ENCODE measurements around the gene CNKSR3.

The CNKSR3 gene

GRCh38 chr6:154434662-154435061, 75.8 kb downstream of the CNKSR3 start:
- POLR2A ChIA-PET = no interaction called here

GRCh38 chr6:154433477-154434241, 76.8 kb downstream of the CNKSR3 start:
- no peak for TF ChIP-seq CTCF (IDR thresholded peaks at IDR 0.05; ENCODE audit: control extremely low read depth, extremely low read depth, low read depth, missing control alignments)
- DNase-seq (ENCODE audit: extremely low spot score) = no peak
- ChIA-PET POLR2A (no interaction called here), CTCF (interaction anchor here (1.0 to 1.2 kb wide), 2 partner anchors 12 to 14 kb away, joined by 3 read pairs; no protein-coding TSS in a partner anchor)

More at GRCh38 chr6:154434662-154435061, 75.8 kb downstream of the CNKSR3 start:
- CTCF ChIA-PET = interaction anchor here (1.0 to 1.2 kb wide), 2 partner anchors 11 to 13 kb away, joined by 3 read pairs; no protein-coding TSS in a partner anchor
- DNase-seq (ENCODE audit: extremely low spot score) = no peak
- TF ChIP-seq CTCF (IDR thresholded peaks at IDR 0.05; ENCODE audit: control extremely low read depth, extremely low read depth, low read depth, missing control alignments) = no peak

GRCh38 chr6:154432533-154433476, 77.7 kb downstream of the CNKSR3 start:
- TF ChIP-seq CTCF (IDR thresholded peaks at IDR 0.05; ENCODE audit: control extremely low read depth, extremely low read depth, low read depth, missing control alignments) = no peak
- POLR2A ChIA-PET = no interaction called here
- CTCF ChIA-PET = no interaction called here
- DNase-seq (ENCODE audit: extremely low spot score) = no peak

GRCh38 chr6:154430481-154430919, 80.0 kb downstream of the CNKSR3 start:
- CTCF ChIA-PET = interaction anchor here (1.0 to 1.4 kb wide), 2 partner anchors 10 to 16 kb away, joined by 3 read pairs; no protein-coding TSS in a partner anchor
- DNase-seq (ENCODE audit: extremely low spot score) = no peak
- TF ChIP-seq CTCF (IDR thresholded peaks at IDR 0.05; ENCODE audit: control extremely low read depth, extremely low read depth, low read depth, missing control alignments) = no peak
- POLR2A ChIA-PET = no interaction called here

- ChIA-PET CTCF (interaction anchor here (1.0 kb wide), 2 partner anchors 11 to 18 kb away, joined by 3 read pairs; no protein-coding TSS in a partner anchor), POLR2A (no interaction called here)
- TF ChIP-seq CTCF (IDR thresholded peaks at IDR 0.05; ENCODE audit: control extremely low read depth, extremely low read depth, low read depth, missing control alignments) = no peak
- no peak for DNase-seq (ENCODE audit: extremely low spot score)
These were observed 80.8 kb downstream of the CNKSR3 start for GRCh38 chr6:154429711-154430110.

- CTCF ChIA-PET = interaction anchor here (0.9 to 1.0 kb wide), 2 partner anchors 12 to 17 kb away, joined by 3 read pairs; no protein-coding TSS in a partner anchor
- no peak for TF ChIP-seq CTCF (IDR thresholded peaks at IDR 0.05; ENCODE audit: control extremely low read depth, extremely low read depth, low read depth, missing control alignments)
- POLR2A ChIA-PET = no interaction called here
- no peak for DNase-seq (ENCODE audit: extremely low spot score)
These were observed 81.6 kb downstream of the CNKSR3 start for GRCh38 chr6:154428897-154429296.
